OCI-LY3 (cell line): ENCODE data around the gene OCIAD1.

Source experiments
- EZH2phosphoT487 ChIP-seq: fragments of 200-600 bp; shearing (Covaris generic); IDR thresholded peaks from 2 replicates; pipeline ENCODE4 v1.6.1; 2018; ENCODE audit warnings: antibody characterized with exemption, mixed run types, low read depth
- TF ChIP-seq, protein P1 (sequence below): fragments of 200-600, 300-600 bp; sonication (generic); IDR thresholded peaks from 2 replicates; pipeline ENCODE4 v1.5.1; 2014; ENCODE audit warnings: antibody characterized with exemption, low read length, low read depth

DNA sequence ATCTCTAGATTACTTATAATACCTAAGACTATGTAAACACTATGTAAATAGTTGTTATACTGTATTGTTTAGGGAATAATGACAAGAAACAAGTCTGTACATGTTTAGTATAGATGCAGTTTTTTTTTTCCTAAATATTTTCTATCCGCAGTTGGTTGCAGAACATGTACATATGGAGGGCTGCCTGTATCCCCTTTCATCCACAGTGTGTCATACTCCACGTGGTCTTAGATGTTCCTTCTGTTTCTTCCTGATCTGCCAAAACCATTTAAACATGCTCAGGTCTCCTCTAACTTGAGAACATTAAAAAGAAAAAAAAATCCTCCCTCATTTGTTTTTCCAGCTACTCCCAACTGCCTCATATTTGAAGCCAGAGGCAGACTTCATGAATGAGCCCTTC is 14.0 kb downstream of the OCIAD1 start:
- TF ChIP-seq, protein P1, sequence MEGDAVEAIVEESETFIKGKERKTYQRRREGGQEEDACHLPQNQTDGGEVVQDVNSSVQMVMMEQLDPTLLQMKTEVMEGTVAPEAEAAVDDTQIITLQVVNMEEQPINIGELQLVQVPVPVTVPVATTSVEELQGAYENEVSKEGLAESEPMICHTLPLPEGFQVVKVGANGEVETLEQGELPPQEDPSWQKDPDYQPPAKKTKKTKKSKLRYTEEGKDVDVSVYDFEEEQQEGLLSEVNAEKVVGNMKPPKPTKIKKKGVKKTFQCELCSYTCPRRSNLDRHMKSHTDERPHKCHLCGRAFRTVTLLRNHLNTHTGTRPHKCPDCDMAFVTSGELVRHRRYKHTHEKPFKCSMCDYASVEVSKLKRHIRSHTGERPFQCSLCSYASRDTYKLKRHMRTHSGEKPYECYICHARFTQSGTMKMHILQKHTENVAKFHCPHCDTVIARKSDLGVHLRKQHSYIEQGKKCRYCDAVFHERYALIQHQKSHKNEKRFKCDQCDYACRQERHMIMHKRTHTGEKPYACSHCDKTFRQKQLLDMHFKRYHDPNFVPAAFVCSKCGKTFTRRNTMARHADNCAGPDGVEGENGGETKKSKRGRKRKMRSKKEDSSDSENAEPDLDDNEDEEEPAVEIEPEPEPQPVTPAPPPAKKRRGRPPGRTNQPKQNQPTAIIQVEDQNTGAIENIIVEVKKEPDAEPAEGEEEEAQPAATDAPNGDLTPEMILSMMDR = no peak
- no peak for TF ChIP-seq EZH2phosphoT487
